ENCODE measurements around the gene EPS15. TPM values are rescaled to one million over a fixed set of nuclear protein-coding genes. Genes with fewer than 3 reads are reported as not detected.

Gene EPS15
- total and polyA plus RNA-seq, 10 of the 15 experiments (the other 5 are each of a cell fraction or from before 2014, with no cell fraction given), result 24.7 to 87.8 (median 56.3) TPM

DNA sequence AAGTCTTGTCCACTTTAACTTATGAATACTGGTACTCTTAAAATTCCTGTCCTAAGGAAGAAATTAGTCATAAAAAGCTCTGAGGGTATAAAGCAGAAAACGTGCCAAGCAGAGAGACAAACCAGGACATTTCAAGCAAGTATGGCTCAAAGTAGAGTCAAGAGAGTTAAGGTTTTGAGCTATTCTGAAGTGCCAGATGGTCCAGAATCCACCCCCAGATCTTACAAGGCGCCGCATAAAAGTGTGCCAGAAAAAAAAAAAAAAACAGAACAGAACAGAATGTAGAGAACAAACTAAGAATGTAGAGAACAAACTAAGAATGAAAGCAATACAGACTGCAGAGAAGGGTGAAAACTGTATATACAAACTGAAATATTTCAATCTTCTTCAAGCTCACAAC is 12.5 kb downstream of the EPS15 start (continued):
- TF ChIP-seq, protein P1, sequence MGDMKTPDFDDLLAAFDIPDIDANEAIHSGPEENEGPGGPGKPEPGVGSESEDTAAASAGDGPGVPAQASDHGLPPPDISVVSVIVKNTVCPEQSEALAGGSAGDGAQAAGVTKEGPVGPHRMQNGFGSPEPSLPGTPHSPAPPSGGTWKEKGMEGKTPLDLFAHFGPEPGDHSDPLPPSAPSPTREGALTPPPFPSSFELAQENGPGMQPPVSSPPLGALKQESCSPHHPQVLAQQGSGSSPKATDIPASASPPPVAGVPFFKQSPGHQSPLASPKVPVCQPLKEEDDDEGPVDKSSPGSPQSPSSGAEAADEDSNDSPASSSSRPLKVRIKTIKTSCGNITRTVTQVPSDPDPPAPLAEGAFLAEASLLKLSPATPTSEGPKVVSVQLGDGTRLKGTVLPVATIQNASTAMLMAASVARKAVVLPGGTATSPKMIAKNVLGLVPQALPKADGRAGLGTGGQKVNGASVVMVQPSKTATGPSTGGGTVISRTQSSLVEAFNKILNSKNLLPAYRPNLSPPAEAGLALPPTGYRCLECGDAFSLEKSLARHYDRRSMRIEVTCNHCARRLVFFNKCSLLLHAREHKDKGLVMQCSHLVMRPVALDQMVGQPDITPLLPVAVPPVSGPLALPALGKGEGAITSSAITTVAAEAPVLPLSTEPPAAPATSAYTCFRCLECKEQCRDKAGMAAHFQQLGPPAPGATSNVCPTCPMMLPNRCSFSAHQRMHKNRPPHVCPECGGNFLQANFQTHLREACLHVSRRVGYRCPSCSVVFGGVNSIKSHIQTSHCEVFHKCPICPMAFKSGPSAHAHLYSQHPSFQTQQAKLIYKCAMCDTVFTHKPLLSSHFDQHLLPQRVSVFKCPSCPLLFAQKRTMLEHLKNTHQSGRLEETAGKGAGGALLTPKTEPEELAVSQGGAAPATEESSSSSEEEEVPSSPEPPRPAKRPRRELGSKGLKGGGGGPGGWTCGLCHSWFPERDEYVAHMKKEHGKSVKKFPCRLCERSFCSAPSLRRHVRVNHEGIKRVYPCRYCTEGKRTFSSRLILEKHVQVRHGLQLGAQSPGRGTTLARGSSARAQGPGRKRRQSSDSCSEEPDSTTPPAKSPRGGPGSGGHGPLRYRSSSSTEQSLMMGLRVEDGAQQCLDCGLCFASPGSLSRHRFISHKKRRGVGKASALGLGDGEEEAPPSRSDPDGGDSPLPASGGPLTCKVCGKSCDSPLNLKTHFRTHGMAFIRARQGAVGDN (IDR thresholded peaks at IDR 0.05), result no peak
- TF ChIP-seq ZBED1 (IDR thresholded peaks at IDR 0.05; ENCODE audit: borderline replicate concordance) (0 out of 2 replicates have a peak, but pooled peaks have one; percentile 10), ZNF622 (IDR thresholded peaks at IDR 0.05) (no peak), ZNF217 (IDR thresholded peaks at IDR 0.05) (no peak), MEF2B (IDR thresholded peaks at IDR 0.05; ENCODE audit: partially characterized antibody, poor library complexity, severe bottlenecking) (no peak), RCOR1 (conservative IDR thresholded peaks at IDR 0.05; ENCODE audit: low read depth, low read length) (0 out of 2 replicates have a peak, but pooled peaks have one; percentile 23), STAT1 (conservative IDR thresholded peaks at IDR 0.05) (no peak), CHD1 (IDR thresholded peaks at IDR 0.05; ENCODE audit: low read depth, low read length) (no peak), HDAC2 (IDR thresholded peaks at IDR 0.05) (no peak), TCF12 (IDR thresholded peaks at IDR 0.05; ENCODE audit: low read depth, low read length) (no peak), SRF (IDR thresholded peaks at IDR 0.05; ENCODE audit: low read depth in 2 of 2, low read length in 2 of 2) (no peak), SMAD1 (IDR thresholded peaks at IDR 0.05; ENCODE audit: low read depth, partially characterized antibody) (peak; percentile 35), ZZZ3 (IDR thresholded peaks at IDR 0.05; ENCODE audit: control insufficient read depth, insufficient read length, low read depth) (no peak)
- TF ChIP-seq, protein P2, sequence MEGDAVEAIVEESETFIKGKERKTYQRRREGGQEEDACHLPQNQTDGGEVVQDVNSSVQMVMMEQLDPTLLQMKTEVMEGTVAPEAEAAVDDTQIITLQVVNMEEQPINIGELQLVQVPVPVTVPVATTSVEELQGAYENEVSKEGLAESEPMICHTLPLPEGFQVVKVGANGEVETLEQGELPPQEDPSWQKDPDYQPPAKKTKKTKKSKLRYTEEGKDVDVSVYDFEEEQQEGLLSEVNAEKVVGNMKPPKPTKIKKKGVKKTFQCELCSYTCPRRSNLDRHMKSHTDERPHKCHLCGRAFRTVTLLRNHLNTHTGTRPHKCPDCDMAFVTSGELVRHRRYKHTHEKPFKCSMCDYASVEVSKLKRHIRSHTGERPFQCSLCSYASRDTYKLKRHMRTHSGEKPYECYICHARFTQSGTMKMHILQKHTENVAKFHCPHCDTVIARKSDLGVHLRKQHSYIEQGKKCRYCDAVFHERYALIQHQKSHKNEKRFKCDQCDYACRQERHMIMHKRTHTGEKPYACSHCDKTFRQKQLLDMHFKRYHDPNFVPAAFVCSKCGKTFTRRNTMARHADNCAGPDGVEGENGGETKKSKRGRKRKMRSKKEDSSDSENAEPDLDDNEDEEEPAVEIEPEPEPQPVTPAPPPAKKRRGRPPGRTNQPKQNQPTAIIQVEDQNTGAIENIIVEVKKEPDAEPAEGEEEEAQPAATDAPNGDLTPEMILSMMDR (IDR thresholded peaks at IDR 0.05 in 2 of 3, conservative IDR thresholded peaks at IDR 0.05 in 1 of 3; ENCODE audit: control insufficient read depth in 2 of 3, extremely low read depth in 1 of 3, insufficient read depth in 1 of 3, low read depth in 3 of 3, low read length in 3 of 3), result no peak
- TF ChIP-seq, protein P3, sequence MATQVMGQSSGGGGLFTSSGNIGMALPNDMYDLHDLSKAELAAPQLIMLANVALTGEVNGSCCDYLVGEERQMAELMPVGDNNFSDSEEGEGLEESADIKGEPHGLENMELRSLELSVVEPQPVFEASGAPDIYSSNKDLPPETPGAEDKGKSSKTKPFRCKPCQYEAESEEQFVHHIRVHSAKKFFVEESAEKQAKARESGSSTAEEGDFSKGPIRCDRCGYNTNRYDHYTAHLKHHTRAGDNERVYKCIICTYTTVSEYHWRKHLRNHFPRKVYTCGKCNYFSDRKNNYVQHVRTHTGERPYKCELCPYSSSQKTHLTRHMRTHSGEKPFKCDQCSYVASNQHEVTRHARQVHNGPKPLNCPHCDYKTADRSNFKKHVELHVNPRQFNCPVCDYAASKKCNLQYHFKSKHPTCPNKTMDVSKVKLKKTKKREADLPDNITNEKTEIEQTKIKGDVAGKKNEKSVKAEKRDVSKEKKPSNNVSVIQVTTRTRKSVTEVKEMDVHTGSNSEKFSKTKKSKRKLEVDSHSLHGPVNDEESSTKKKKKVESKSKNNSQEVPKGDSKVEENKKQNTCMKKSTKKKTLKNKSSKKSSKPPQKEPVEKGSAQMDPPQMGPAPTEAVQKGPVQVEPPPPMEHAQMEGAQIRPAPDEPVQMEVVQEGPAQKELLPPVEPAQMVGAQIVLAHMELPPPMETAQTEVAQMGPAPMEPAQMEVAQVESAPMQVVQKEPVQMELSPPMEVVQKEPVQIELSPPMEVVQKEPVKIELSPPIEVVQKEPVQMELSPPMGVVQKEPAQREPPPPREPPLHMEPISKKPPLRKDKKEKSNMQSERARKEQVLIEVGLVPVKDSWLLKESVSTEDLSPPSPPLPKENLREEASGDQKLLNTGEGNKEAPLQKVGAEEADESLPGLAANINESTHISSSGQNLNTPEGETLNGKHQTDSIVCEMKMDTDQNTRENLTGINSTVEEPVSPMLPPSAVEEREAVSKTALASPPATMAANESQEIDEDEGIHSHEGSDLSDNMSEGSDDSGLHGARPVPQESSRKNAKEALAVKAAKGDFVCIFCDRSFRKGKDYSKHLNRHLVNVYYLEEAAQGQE (IDR thresholded peaks at IDR 0.05; ENCODE audit: low read depth, low read length), result no peak
- TF ChIP-seq, protein P4, sequence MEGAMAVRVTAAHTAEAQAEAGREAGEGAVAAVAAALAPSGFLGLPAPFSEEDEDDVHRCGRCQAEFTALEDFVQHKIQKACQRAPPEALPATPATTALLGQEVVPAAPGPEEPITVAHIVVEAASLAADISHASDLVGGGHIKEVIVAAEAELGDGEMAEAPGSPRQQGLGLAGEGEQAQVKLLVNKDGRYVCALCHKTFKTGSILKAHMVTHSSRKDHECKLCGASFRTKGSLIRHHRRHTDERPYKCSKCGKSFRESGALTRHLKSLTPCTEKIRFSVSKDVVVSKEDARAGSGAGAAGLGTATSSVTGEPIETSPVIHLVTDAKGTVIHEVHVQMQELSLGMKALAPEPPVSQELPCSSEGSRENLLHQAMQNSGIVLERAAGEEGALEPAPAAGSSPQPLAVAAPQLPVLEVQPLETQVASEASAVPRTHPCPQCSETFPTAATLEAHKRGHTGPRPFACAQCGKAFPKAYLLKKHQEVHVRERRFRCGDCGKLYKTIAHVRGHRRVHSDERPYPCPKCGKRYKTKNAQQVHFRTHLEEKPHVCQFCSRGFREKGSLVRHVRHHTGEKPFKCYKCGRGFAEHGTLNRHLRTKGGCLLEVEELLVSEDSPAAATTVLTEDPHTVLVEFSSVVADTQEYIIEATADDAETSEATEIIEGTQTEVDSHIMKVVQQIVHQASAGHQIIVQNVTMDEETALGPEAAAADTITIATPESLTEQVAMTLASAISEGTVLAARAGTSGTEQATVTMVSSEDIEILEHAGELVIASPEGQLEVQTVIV (IDR thresholded peaks at IDR 0.05; ENCODE audit: borderline replicate concordance, partially characterized antibody), result no peak
- TF ChIP-seq, protein P5, sequence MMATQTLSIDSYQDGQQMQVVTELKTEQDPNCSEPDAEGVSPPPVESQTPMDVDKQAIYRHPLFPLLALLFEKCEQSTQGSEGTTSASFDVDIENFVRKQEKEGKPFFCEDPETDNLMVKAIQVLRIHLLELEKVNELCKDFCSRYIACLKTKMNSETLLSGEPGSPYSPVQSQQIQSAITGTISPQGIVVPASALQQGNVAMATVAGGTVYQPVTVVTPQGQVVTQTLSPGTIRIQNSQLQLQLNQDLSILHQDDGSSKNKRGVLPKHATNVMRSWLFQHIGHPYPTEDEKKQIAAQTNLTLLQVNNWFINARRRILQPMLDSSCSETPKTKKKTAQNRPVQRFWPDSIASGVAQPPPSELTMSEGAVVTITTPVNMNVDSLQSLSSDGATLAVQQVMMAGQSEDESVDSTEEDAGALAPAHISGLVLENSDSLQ (IDR thresholded peaks at IDR 0.05), result no peak
